Activated gamma-delta T cell treated with anti-CD3 and anti-CD28 coated beads, Interleukin-2, amount 50 U/mL, for 16 hours (primary cell): ENCODE results near the gene TMEM186.
"Not testable (repeated sequence)": the region's sequence is repeated elsewhere in the genome, so short reads cannot be mapped to it uniquely, and the experiment has no call there.

ENCODE experiments used
- DNase-seq: peaks from one replicate; pipeline ENCODE4 v3.0.0-alpha.2; 2020; ENCODE audit warnings: low read depth

Gene TMEM186

GRCh38 chr16:8774208-8774607 is 23.2 kb downstream of the TMEM186 start:
- no peak for DNase-seq

- no peak for DNase-seq
Observed at GRCh38 chr16:8773537-8773936, 23.9 kb downstream of the TMEM186 start.

- no peak for DNase-seq
Observed at GRCh38 chr16:8768692-8769091, 28.7 kb downstream of the TMEM186 start.

GRCh38 chr16:8768283-8768682 is 29.2 kb downstream of the TMEM186 start:
- DNase-seq: no peak

- DNase-seq: no peak
Observed at GRCh38 chr16:8767176-8767575, 30.3 kb downstream of the TMEM186 start.

- no peak for DNase-seq
Observed at GRCh38 chr16:8764525-8765250, 32.8 kb downstream of the TMEM186 start.

GRCh38 chr16:8763899-8764298 is 33.5 kb downstream of the TMEM186 start:
- DNase-seq: no peak

- no peak for DNase-seq
Observed at GRCh38 chr16:8763083-8763482, 34.4 kb downstream of the TMEM186 start.

- DNase-seq: no peak
Observed at GRCh38 chr16:8762254-8762653, 35.2 kb downstream of the TMEM186 start.

- no peak for DNase-seq
Observed at GRCh38 chr16:8761078-8761477, 36.4 kb downstream of the TMEM186 start.

GRCh38 chr16:8760021-8760420 is 37.4 kb downstream of the TMEM186 start:
- no peak for DNase-seq

- DNase-seq: no peak
Observed at GRCh38 chr16:8758022-8758421, 39.4 kb downstream of the TMEM186 start.

- DNase-seq: no peak
Observed at GRCh38 chr16:8756755-8757154, 40.7 kb downstream of the TMEM186 start.

- no peak for DNase-seq
Observed at GRCh38 chr16:8753416-8754054, 43.9 kb downstream of the TMEM186 start.

- DNase-seq: no peak
Observed at GRCh38 chr16:8752706-8753105, 44.7 kb downstream of the TMEM186 start.

- no peak for DNase-seq
Observed at GRCh38 chr16:8751481-8752311, 45.7 kb downstream of the TMEM186 start.

- DNase-seq: not testable (repeated sequence)
Observed at GRCh38 chr16:8748944-8749343, 48.5 kb downstream of the TMEM186 start.
